HepG2 (cell line): ENCODE results near the gene PDILT. TPM values are rescaled to one million over a fixed set of nuclear protein-coding genes. Genes with fewer than 3 reads are reported as not detected.

Source experiments
- AHR ChIP-seq: IDR thresholded peaks from 2 replicates; pipeline ENCODE4 v1.6.1; 2018; ENCODE audit warnings: missing genetic modification reagents, missing compliant biosample characterization
- CBFB ChIP-seq: sonication (generic); formaldehyde crosslinking; IDR thresholded peaks from 2 replicates; pipeline ENCODE4 v1.4.0; 2020; ENCODE audit warnings: missing genetic modification reagents
- CBX2 ChIP-seq, 2 experiments: fragments of 200-600 bp in 1 of 2; sonication (generic); formaldehyde crosslinking in 1 of 2; IDR thresholded peaks; 2 replicates each; pipeline versions ENCODE4 v1.7.0 to v1.8.1; 2018 to 2022; ENCODE audit warnings: low read depth in 2 of 2, low read length in 1 of 2, mild to moderate bottlenecking in 1 of 2, missing genetic modification reagents in 1 of 2
- CEBPB ChIP-seq: IDR thresholded peaks from 2 replicates; pipeline ENCODE4 v1.6.1; 2011; ENCODE audit warnings: low read depth, low read length, improper control_type of control experiment, borderline replicate concordance
- ELK4 ChIP-seq: sonication (generic); formaldehyde crosslinking; IDR thresholded peaks from 2 replicates; pipeline ENCODE4 v1.9.0; 2021; ENCODE audit warnings: missing genetic modification reagents, borderline replicate concordance
- GATA4 ChIP-seq: sonication (generic); IDR thresholded peaks from 2 replicates; pipeline ENCODE4 v1.6.1; 2016; ENCODE audit warnings: antibody characterized with exemption, low read depth, borderline replicate concordance
- HNF4A ChIP-seq: sonication (generic); formaldehyde crosslinking; IDR thresholded peaks from 2 replicates; pipeline ENCODE4 v1.4.0; 2020; ENCODE audit warnings: missing genetic modification reagents
- HOXA5 ChIP-seq: sonication (generic); formaldehyde crosslinking; IDR thresholded peaks from 2 replicates; pipeline ENCODE4 v1.4.0; 2020; ENCODE audit warnings: missing genetic modification reagents
- MIXL1 ChIP-seq: IDR thresholded peaks from 2 replicates; pipeline ENCODE4 v1.6.1; 2016
- MXD4 ChIP-seq: IDR thresholded peaks from 2 replicates; pipeline ENCODE4 v1.6.1; 2016; ENCODE audit warnings: mild to moderate bottlenecking, missing biosample characterization, missing genetic modification reagents
- NR0B2 ChIP-seq: sonication (generic); formaldehyde crosslinking; IDR thresholded peaks from 2 replicates; pipeline ENCODE4 v1.4.0; 2020; ENCODE audit warnings: mild to moderate bottlenecking, missing genetic modification reagents
- POLR2A ChIP-seq, 2 experiments: IDR thresholded peaks; 2 replicates each; pipeline ENCODE4 v1.6.1; 2011; ENCODE audit warnings: low read depth in 2 of 2, low read length in 2 of 2, mild to moderate bottlenecking in 1 of 2, moderate library complexity in 1 of 2; ENCODE audit not compliant: insufficient read depth in 1 of 2
- SETDB1 ChIP-seq: sonication (generic); formaldehyde crosslinking; IDR thresholded peaks from 2 replicates; pipeline ENCODE4 v1.5.1; 2020; ENCODE audit warnings: missing genetic modification reagents, mild to moderate bottlenecking, borderline replicate concordance
- SIX4 ChIP-seq: sonication (generic); formaldehyde crosslinking; IDR thresholded peaks from 2 replicates; pipeline ENCODE4 v1.4.0; 2020; ENCODE audit warnings: missing genetic modification reagents
- THRA ChIP-seq: sonication (generic); formaldehyde crosslinking; IDR thresholded peaks from 2 replicates; pipeline ENCODE4 v1.4.0; 2020; ENCODE audit warnings: missing genetic modification reagents, borderline replicate concordance
- ZBTB46 ChIP-seq: sonication (generic); formaldehyde crosslinking; IDR thresholded peaks from 2 replicates; pipeline ENCODE4 v1.4.0; 2020; ENCODE audit warnings: mild to moderate bottlenecking, missing genetic modification reagents, borderline replicate concordance
- ZKSCAN8 ChIP-seq: IDR thresholded peaks from 2 replicates; pipeline ENCODE4 v1.6.1; 2016; ENCODE audit warnings: borderline replicate concordance, missing genetic modification reagents, missing compliant biosample characterization
- ZNF143 ChIP-seq: sonication (generic); formaldehyde crosslinking; IDR thresholded peaks from 2 replicates; pipeline ENCODE4 v1.4.0; 2020; ENCODE audit warnings: missing genetic modification reagents
- ZNF260 ChIP-seq: sonication (generic); formaldehyde crosslinking; IDR thresholded peaks from 2 replicates; pipeline ENCODE4 v1.4.0; 2020; ENCODE audit warnings: missing genetic modification reagents, low read depth, mild to moderate bottlenecking, borderline replicate concordance
- ZNF282 ChIP-seq: fragments of 450-650 bp; IDR thresholded peaks from 2 replicates; pipeline ENCODE4 v1.6.1; 2018; ENCODE audit not compliant: partially characterized antibody
- ZNF326 ChIP-seq: sonication (generic); formaldehyde crosslinking; IDR thresholded peaks from 2 replicates; pipeline ENCODE4 v1.4.0; 2020; ENCODE audit warnings: missing genetic modification reagents, borderline replicate concordance
- ZNF451 ChIP-seq: sonication (generic); formaldehyde crosslinking; IDR thresholded peaks from 2 replicates; pipeline ENCODE4 v1.5.0; 2020; ENCODE audit warnings: mild to moderate bottlenecking, missing genetic modification reagents
- ZNF704 ChIP-seq: sonication (generic); formaldehyde crosslinking; IDR thresholded peaks from 2 replicates; pipeline ENCODE4 v1.8.1; 2023; ENCODE audit warnings: mild to moderate bottlenecking, inconsistent platforms, moderate library complexity, missing genetic modification reagents, borderline replicate concordance
- ZNF83 ChIP-seq: sonication (generic); formaldehyde crosslinking; IDR thresholded peaks from 2 replicates; pipeline ENCODE4 v1.4.0; 2020; ENCODE audit warnings: missing genetic modification reagents, mild to moderate bottlenecking, borderline replicate concordance
- ZNF839 ChIP-seq: sonication (generic); formaldehyde crosslinking; IDR thresholded peaks from 2 replicates; pipeline ENCODE4 v1.4.0; 2020; ENCODE audit warnings: missing genetic modification reagents, mild to moderate bottlenecking, borderline replicate concordance
- polyA plus RNA-seq, 8 experiments: library from polyadenylated mRNA; depleted of rRNA in 3 of 8; stranded (reverse) in 7 of 8; unstranded in 1 of 8; fragments of >200 nt; fragmentation: Illumina TruSeq in 4 of 8; extraction: Trizol in 4 of 8; gene quantifications; 2 replicates each; pipeline versions ENCODE4 v1.2.1 to v1.2.3, GENCODE V29; 2011 to 2016; ENCODE audit warnings: low read depth in 4 of 8, missing spikeins in 1 of 8, mixed read lengths in 1 of 8; ENCODE audit not compliant: insufficient read depth in 1 of 8
- total RNA-seq, 5 experiments: library from RNA; depleted of rRNA; stranded (reverse); fragments of >200 nt; fragmentation: Illumina TruSeq; extraction: Trizol; gene quantifications; 2 replicates each; pipeline ENCODE4 v1.2.3, GENCODE V29; 2016; ENCODE audit warnings: low read depth in 1 of 5

The PDILT gene
- total and polyA plus RNA-seq, 2 of the 13 experiments (the other 11 are each of a cell fraction or from before 2014, with no cell fraction given): not detected

- TF ChIP-seq CBFB: 0 out of 2 replicates have a peak, but pooled peaks have one; percentile 19
- no peak for TF ChIP-seq ELK4
- TF ChIP-seq SETDB1: no peak
- TF ChIP-seq ZKSCAN8: 0 out of 2 replicates have a peak, but pooled peaks have one; percentile 55
- TF ChIP-seq MXD4: peak; percentile 33; the same call in 1 of the 2 replicates
- TF ChIP-seq ZNF143 (CRISPR knock-in tag): 0 out of 2 replicates have a peak, but pooled peaks have one; percentile 18
- no peak for TF ChIP-seq ZNF839 (CRISPR knock-in tag)
- peak; percentile 58; the same call in 1 of the 2 replicates for TF ChIP-seq ZNF83 (CRISPR knock-in tag)
- 0 out of 2 replicates have a peak, but pooled peaks have one; percentile 42 for TF ChIP-seq THRA
- TF ChIP-seq POLR2A (IDR thresholded peaks at IDR 0.05; ENCODE audit: insufficient read depth in 1 of 2, low read depth in 2 of 2, low read length in 2 of 2): peak; percentile 28 to 68; a peak in 3 of 4 replicates
- TF ChIP-seq HNF4A: peak; percentile 32; the same call in 1 of the 2 replicates
- TF ChIP-seq ZNF260: no peak
- no peak for TF ChIP-seq ZNF326
- TF ChIP-seq MIXL1: peak; percentile 63; the same call in 1 of the 2 replicates
- no peak for TF ChIP-seq CBX2 (IDR thresholded peaks at IDR 0.05; ENCODE audit: low read depth, low read length)
- no peak for TF ChIP-seq CBX2 (CRISPR knock-in tag; IDR thresholded peaks at IDR 0.05; ENCODE audit: low read depth)
- no peak for TF ChIP-seq NR0B2 (CRISPR knock-in tag)
- no peak for TF ChIP-seq CEBPB
- no peak for TF ChIP-seq ZNF282
- TF ChIP-seq AHR: peak; percentile 35; the same call in 1 of the 2 replicates
- 0 out of 2 replicates have a peak, but pooled peaks have one; percentile 63 for TF ChIP-seq ZNF451 (CRISPR knock-in tag)
- TF ChIP-seq GATA4: no peak
- no peak for TF ChIP-seq ZNF704 (CRISPR knock-in tag)
- peak; percentile 96 for TF ChIP-seq SIX4 (CRISPR knock-in tag)
- TF ChIP-seq ZBTB46: no peak
- 0 out of 2 replicates have a peak, but pooled peaks have one; percentile 18 for TF ChIP-seq HOXA5 (CRISPR knock-in tag)
Observed at GRCh38 chr16:20401475-20402016, 3.0 kb downstream of the PDILT start (continued).
